Ramos (cell line): ENCODE data around the gene MCRIP2.

ENCODE experiments used
- in situ Hi-C: fragments of 300-500 bp; cut with MboI; formaldehyde crosslinking; loops from one replicate; pipeline ENCODE4 v1.14.3; 2022; ENCODE audit warnings: low sequenced_read_pairs; ENCODE audit not compliant: unreplicated experiment

The MCRIP2 gene

GRCh38 chr16:667780-668518 is 26.3 kb downstream of the MCRIP2 start, which contains the start of gene RHOT2:
RHOT2 (plus strand) TSS chr16:668132; CDS start chr16:668200, 68 bp downstream.
- in situ Hi-C loops, result no loop called here

- in situ Hi-C loops, result no loop called here
These were observed 27.0 kb downstream of the MCRIP2 start for GRCh38 chr16:668519-669171.

- in situ Hi-C loops, result no loop called here
These were observed 28.0 kb downstream of the MCRIP2 start for GRCh38 chr16:669666-670065.

- in situ Hi-C loops, result no loop called here
These were observed 29.1 kb downstream of the MCRIP2 start for GRCh38 chr16:670485-671352.

- in situ Hi-C loops, result no loop called here
These were observed 29.9 kb downstream of the MCRIP2 start for GRCh38 chr16:671353-672131.

GRCh38 chr16:672371-672770 is 30.7 kb downstream of the MCRIP2 start:
- in situ Hi-C loops, result no loop called here

GRCh38 chr16:672851-673250 is 31.2 kb downstream of the MCRIP2 start:
- in situ Hi-C loops, result no loop called here

GRCh38 chr16:673399-673991 is 31.9 kb downstream of the MCRIP2 start:
- in situ Hi-C loops, result no loop called here

- in situ Hi-C loops, result no loop called here
These were observed 32.7 kb downstream of the MCRIP2 start for GRCh38 chr16:674214-674881.

- in situ Hi-C loops, result no loop called here
These were observed 33.6 kb downstream of the MCRIP2 start, which contains the start of gene RHBDL1 for GRCh38 chr16:674968-675883. RHBDL1 (plus strand) TSS chr16:675671; CDS start chr16:675791, 120 bp downstream.

GRCh38 chr16:675884-676564 is 34.4 kb downstream of the MCRIP2 start:
- in situ Hi-C loops, result no loop called here

GRCh38 chr16:676565-676902 is 34.9 kb downstream of the MCRIP2 start:
- in situ Hi-C loops, result no loop called here

GRCh38 chr16:676913-677312 is 35.3 kb downstream of the MCRIP2 start:
- in situ Hi-C loops, result no loop called here

GRCh38 chr16:677316-678190 is 35.9 kb downstream of the MCRIP2 start:
- in situ Hi-C loops, result no loop called here

- in situ Hi-C loops, result no loop called here
These were observed 36.7 kb downstream of the MCRIP2 start for GRCh38 chr16:678209-678857.
